IMR-90 (cell line): ENCODE data around the gene TEC. TPM values are rescaled to one million over a fixed set of nuclear protein-coding genes. Genes with fewer than 3 reads are reported as not detected.

Source experiments
- ATAC-seq: fragments of 200-7000 bp; cut with Tn5 transposase; 2 replicates; pipeline ENCODE4 v1.9.1; 2020; ENCODE audit warnings: low read depth, mild to moderate bottlenecking, moderate library complexity
- BruUV-seq: library from RNA; stranded (reverse); fragments of 400-500 nt; replicated peaks from 2 replicates; lab custom pipeline; 2021; lab: Mats Ljungman, UMichigan
- CTCF ChIA-PET: fragments of 300-600 bp; formaldehyde crosslinking; extraction: SDS; loops from one replicate; lab custom pipeline; 2021; ENCODE audit warnings: antibody characterized with exemption; lab: Yijun Ruan, JAX
- POLR2A ChIA-PET: fragments of 300-600 bp; sonication (Branson Sonifier 250); formaldehyde crosslinking; loops from one replicate; lab custom pipeline; 2022; ENCODE audit warnings: antibody characterized with exemption; ENCODE audit not compliant: unreplicated experiment; lab: Charles Lee
- DNase-seq: peaks from one replicate; pipeline ENCODE4 v3.0.0; 2013
- H2AFZ ChIP-seq: replicated peaks from 2 replicates; pipeline ENCODE3; 2013; ENCODE audit warnings: low read length, mild to moderate bottlenecking; ENCODE audit not compliant: poor library complexity
- H2AK5ac ChIP-seq: 2 replicates; pipeline ENCODE4 v1.6.1; 2013; ENCODE audit warnings: low read depth, low read length, inconsistent platforms
- H2AK9ac ChIP-seq: replicated peaks from 2 replicates; pipeline ENCODE3; 2013; ENCODE audit warnings: mild to moderate bottlenecking, low read depth, low read length, moderate library complexity; ENCODE audit not compliant: poor library complexity
- H2BK120ac ChIP-seq: 2 replicates; pipeline ENCODE4 v1.6.1; 2013; ENCODE audit warnings: low read depth, low read length, inconsistent platforms
- H2BK15ac ChIP-seq: 3 replicates; pipeline ENCODE4 v1.6.1; 2013; ENCODE audit warnings: low read depth, low read length, inconsistent platforms
- H2BK20ac ChIP-seq: 2 replicates; pipeline ENCODE4 v1.6.1; 2013; ENCODE audit warnings: low read depth, mild to moderate bottlenecking, inconsistent platforms, low read length, moderate library complexity
- H2BK5ac ChIP-seq: 2 replicates; pipeline ENCODE4 v1.6.1; 2013; ENCODE audit warnings: mild to moderate bottlenecking, low read depth, low read length, inconsistent platforms; ENCODE audit not compliant: poor library complexity, severe bottlenecking
- H3K14ac ChIP-seq: replicated peaks from 2 replicates; pipeline ENCODE4 v1.6.1; 2013; ENCODE audit warnings: low read depth, low read length, inconsistent platforms
- H3K18ac ChIP-seq: 2 replicates; pipeline ENCODE4 v1.6.1; 2013; ENCODE audit warnings: low read depth, low read length, control low read depth
- H3K23ac ChIP-seq: 2 replicates; pipeline ENCODE4 v1.6.1; 2013; ENCODE audit warnings: low read depth, low read length, inconsistent platforms
- H3K27ac ChIP-seq: 2 replicates; pipeline ENCODE4 v1.5.1; 2013; ENCODE audit warnings: mild to moderate bottlenecking, control low read depth, low read length; ENCODE audit not compliant: insufficient read depth
- H3K27me3 ChIP-seq: 2 replicates; pipeline ENCODE4 v1.6.1; 2013; ENCODE audit warnings: low read length; ENCODE audit not compliant: control insufficient read depth, insufficient read depth
- H3K36me3 ChIP-seq: 2 replicates; pipeline ENCODE4 v1.6.1; 2013; ENCODE audit warnings: low read length, mixed read lengths; ENCODE audit not compliant: control insufficient read depth, insufficient read depth
- H3K4ac ChIP-seq: 2 replicates; pipeline ENCODE4 v1.6.1; 2013; ENCODE audit warnings: low read depth, low read length, inconsistent platforms
- H3K4me1 ChIP-seq: 2 replicates; pipeline ENCODE4 v1.6.1; 2013; ENCODE audit warnings: low read length, mixed read lengths; ENCODE audit not compliant: control insufficient read depth, insufficient read depth
- H3K4me2 ChIP-seq: 2 replicates; pipeline ENCODE4 v1.6.1; 2013; ENCODE audit warnings: low read depth, mild to moderate bottlenecking, control low read depth, low read length, moderate library complexity
- H3K4me3 ChIP-seq: 2 replicates; pipeline ENCODE4 v1.5.1; 2013; ENCODE audit warnings: low read depth, mild to moderate bottlenecking, control low read depth, low read length, moderate library complexity; ENCODE audit not compliant: insufficient read depth
- H3K56ac ChIP-seq: 2 replicates; pipeline ENCODE4 v1.6.1; 2013; ENCODE audit warnings: low read length, inconsistent platforms; ENCODE audit not compliant: insufficient read depth; ENCODE audit errors: extremely low read depth
- H3K79me1 ChIP-seq, 2 experiments: 2 replicates each; pipeline ENCODE4 v1.6.1; 2013; ENCODE audit warnings: low read length in 2 of 2, inconsistent platforms in 1 of 2, low read depth in 1 of 2
- H3K9ac ChIP-seq: 2 replicates; pipeline ENCODE4 v1.6.1; 2013; ENCODE audit warnings: low read depth, low read length, control low read depth
- H3K9me1 ChIP-seq: 2 replicates; pipeline ENCODE4 v1.6.1; 2013; ENCODE audit warnings: low read length, inconsistent platforms; ENCODE audit not compliant: insufficient read depth
- H3K9me3 ChIP-seq: 2 replicates; pipeline ENCODE4 v1.6.1; 2013; ENCODE audit warnings: low read length; ENCODE audit not compliant: control insufficient read depth, insufficient read depth
- H4K20me1 ChIP-seq: 2 replicates; pipeline ENCODE4 v1.6.1; 2013; ENCODE audit warnings: low read length, inconsistent platforms; ENCODE audit not compliant: insufficient read depth
- H4K5ac ChIP-seq: 2 replicates; pipeline ENCODE4 v1.6.1; 2013; ENCODE audit warnings: mild to moderate bottlenecking, low read depth, low read length, control low read depth
- H4K8ac ChIP-seq, 2 experiments: 2 replicates each; pipeline ENCODE4 v1.6.1; 2013; ENCODE audit warnings: low read depth in 2 of 2, low read length in 2 of 2, control low read depth in 1 of 2, inconsistent platforms in 1 of 2
- H4K91ac ChIP-seq: 2 replicates; pipeline ENCODE4 v1.6.1; 2013; ENCODE audit warnings: low read depth, low read length, inconsistent platforms; ENCODE audit not compliant: insufficient read depth
- BHLHE40 ChIP-seq: fragments of 150-350 bp; IDR thresholded peaks from 2 replicates; pipeline ENCODE4 v1.6.1; 2016; ENCODE audit warnings: mild to moderate bottlenecking, low read depth, low read length
- CEBPB ChIP-seq: IDR thresholded peaks from 2 replicates; pipeline ENCODE4 v1.6.1; 2012; ENCODE audit warnings: low read depth, low read length, improper control_type of control experiment
- CHD1 ChIP-seq: IDR thresholded peaks from 2 replicates; pipeline ENCODE4 v1.6.1; 2012; ENCODE audit warnings: low read depth, low read length, improper control_type of control experiment
- CTCF ChIP-seq: conservative IDR thresholded peaks from 2 replicates; pipeline ENCODE4 v1.5.1; 2012; ENCODE audit warnings: mild to moderate bottlenecking, low read depth, low read length, improper control_type of control experiment
- ELK1 ChIP-seq: fragments of 150-350 bp; IDR thresholded peaks from 2 replicates; pipeline ENCODE4 v1.6.1; 2016; ENCODE audit warnings: low read depth, mild to moderate bottlenecking, low read length, moderate library complexity, borderline replicate concordance
- FOS ChIP-seq: fragments of 150-350 bp; IDR thresholded peaks from 2 replicates; pipeline ENCODE4 v1.6.1; 2016; ENCODE audit warnings: low read depth, low read length
- MAFK ChIP-seq: IDR thresholded peaks from 2 replicates; pipeline ENCODE4 v1.6.1; 2012; ENCODE audit warnings: low read depth, low read length, improper control_type of control experiment
- MAZ ChIP-seq: IDR thresholded peaks from 2 replicates; pipeline ENCODE4 v1.6.1; 2012; ENCODE audit warnings: low read depth, mild to moderate bottlenecking, low read length, improper control_type of control experiment, moderate library complexity, borderline replicate concordance
- MXI1 ChIP-seq: IDR thresholded peaks from 2 replicates; pipeline ENCODE4 v1.6.1; 2012; ENCODE audit warnings: low read depth, mild to moderate bottlenecking, low read length, moderate library complexity, borderline replicate concordance
- NFE2L2 ChIP-seq: fragments of 150-350 bp; IDR thresholded peaks from 2 replicates; pipeline ENCODE4 v1.6.1; 2016; ENCODE audit warnings: low read depth, mild to moderate bottlenecking, low read length
- POLR2A ChIP-seq: IDR thresholded peaks from 2 replicates; pipeline ENCODE4 v1.6.1; 2012; ENCODE audit warnings: mild to moderate bottlenecking, low read depth, low read length
- RAD21 ChIP-seq: IDR thresholded peaks from 2 replicates; pipeline ENCODE4 v1.6.1; 2012; ENCODE audit warnings: low read length, improper control_type of control experiment
- RCOR1 ChIP-seq: IDR thresholded peaks from 2 replicates; pipeline ENCODE4 v1.6.1; 2012; ENCODE audit warnings: mild to moderate bottlenecking, low read length, improper control_type of control experiment; ENCODE audit not compliant: insufficient replicate concordance
- RFX5 ChIP-seq: IDR thresholded peaks from 2 replicates; pipeline ENCODE4 v1.8.0; 2012; ENCODE audit warnings: low read depth, mild to moderate bottlenecking, low read length, moderate library complexity
- SMC3 ChIP-seq: fragments of 150-350 bp; IDR thresholded peaks from 2 replicates; pipeline ENCODE4 v1.6.1; 2016; ENCODE audit warnings: low read depth, mild to moderate bottlenecking, antibody characterized with exemption, low read length, moderate library complexity
- USF2 ChIP-seq: fragments of 150-350 bp; IDR thresholded peaks from 2 replicates; pipeline ENCODE4 v1.6.1; 2017; ENCODE audit warnings: mild to moderate bottlenecking, antibody characterized with exemption, low read length, low read depth
- WGBS, 2 experiments: methylation state at CpG; one replicate each; pipeline versions ENCODE4 v1.1.5 to v1.1.7; 2013; ENCODE audit warnings: missing lambda C conversion rate in 2 of 2; ENCODE audit not compliant: insufficient read length in 1 of 2; ENCODE audit errors: extremely low coverage in 2 of 2; 5-methylcytosine and 5-hydroxymethylcytosine counted together
- dilution Hi-C: fragments of 300-500 bp; cut with HindIII; formaldehyde crosslinking; loops from one replicate; pipeline ENCODE4 v1.14.3; 2018; ENCODE audit warnings: low sequenced_read_pairs; ENCODE audit not compliant: unreplicated experiment
- in situ Hi-C: fragments of 300-500 bp; cut with MboI; formaldehyde crosslinking; loops from 3 replicates; pipeline ENCODE4 v1.14.3; 2019; ENCODE audit warnings: low sequenced_read_pairs, inconsistent platforms, mixed read lengths
- intact Hi-C: fragments of 100-400 bp; cut with micrococcal nuclease; formaldehyde crosslinking; loops from 2 replicates; pipeline ENCODE4 v1.10.0; 2022
- polyA plus RNA-seq, 3 experiments: library from polyadenylated mRNA; depleted of rRNA; stranded (reverse); fragments of >200 nt; gene quantifications; 2 replicates each; pipeline ENCODE4 v1.2.3, GENCODE V29; 2012; ENCODE audit warnings: low replicate concordance in 1 of 3
- total RNA-seq: library from RNA; depleted of rRNA; stranded (reverse); fragments of >200 nt; gene quantifications from 2 replicates; pipeline ENCODE4 v1.2.3, GENCODE V29; 2012

Gene TEC
- total and polyA plus RNA-seq, 2 of the 4 experiments (the other 2 are of a cell fraction) = 0.39 to 0.54 TPM

GRCh38 chr4:48305508-48305907 is 35.9 kb upstream of the TEC start:
- ChIA-PET POLR2A (no interaction called here), CTCF (interaction anchor here (1.4 kb wide), 1 partner anchor 240 kb away, joined by 4 read pairs; no protein-coding TSS in a partner anchor)
- no peak overlapping the region for H3K14ac ChIP-seq
- TF ChIP-seq CEBPB = no peak
- no peak for TF ChIP-seq USF2
- TF ChIP-seq MAZ = no peak
- no peak for TF ChIP-seq CHD1
- no peak for TF ChIP-seq POLR2A
- TF ChIP-seq RFX5 = no peak
- no peak for TF ChIP-seq MXI1
- no peak for TF ChIP-seq FOS
- no peak for TF ChIP-seq SMC3
- TF ChIP-seq RCOR1 = no peak
- no peak for TF ChIP-seq RAD21
- TF ChIP-seq BHLHE40 = no peak
- TF ChIP-seq NFE2L2 = no peak
- no peak for TF ChIP-seq ELK1
- TF ChIP-seq CTCF = no peak
- no peak for TF ChIP-seq MAFK
- no peak overlapping the region for H2BK5ac ChIP-seq
- H2BK15ac ChIP-seq = no peak overlapping the region
- no CpG with 5 or more reads among the region's 3 CpGs for WGBS, 2 experiments
- H3K9me1 ChIP-seq = no peaks in the 10 kb centered on the region; the same call in 1 of the 2 replicates
- ATAC-seq = no peak
- no peak overlapping the region for H2AK9ac ChIP-seq
- no peak overlapping the region for H3K23ac ChIP-seq
- no peak overlapping the region for H3K4me3 ChIP-seq
- no peaks in the 10 kb centered on the region for H3K36me3 ChIP-seq
- no peaks in the 10 kb centered on the region for H3K79me1 ChIP-seq
- H3K4me2 ChIP-seq = no peak overlapping the region
- H3K27ac ChIP-seq = no peak overlapping the region
- H4K5ac ChIP-seq = no peak overlapping the region
- dilution Hi-C loops = no loop called here
- H4K20me1 ChIP-seq = no peaks in the 10 kb centered on the region
- H3K4ac ChIP-seq = no peak overlapping the region
- H3K9ac ChIP-seq = no peak overlapping the region
- no peak for DNase-seq
- H2BK120ac ChIP-seq = no peak overlapping the region
- H4K8ac ChIP-seq = no peak overlapping the region
- no peak overlapping the region for H3K18ac ChIP-seq
- no TSS peak for BruUV-seq
- no peak overlapping the region for H3K56ac ChIP-seq
- no peak overlapping the region for H2AFZ ChIP-seq
- no peaks in the 10 kb centered on the region; the same call in 1 of the 2 replicates for H3K27me3 ChIP-seq
- in situ Hi-C loops = loop anchor here (25.0 kb wide), 1 partner anchor 657 kb away; no protein-coding TSS in a partner anchor
- no peak overlapping the region for H2AK5ac ChIP-seq
- intact Hi-C loops = no loop called here
- no peak overlapping the region for H4K91ac ChIP-seq
- H2BK20ac ChIP-seq = no peak overlapping the region
- no peaks in the 10 kb centered on the region for H3K4me1 ChIP-seq
- H3K9me3 ChIP-seq = no peaks in the 10 kb centered on the region
